ENCODE measurements around the gene PLS1.
A peak's percentile ranks its signal among the peaks of the same experiment; 100 is the strongest.

PLS1 gene

GRCh38 chr3:142638291-142638690 is 42.1 kb downstream of the PLS1 start:
- DNase-seq (ENCODE audit: low spot score), result no peak

- no peak for DNase-seq (ENCODE audit: low spot score)
These were observed 45.3 kb downstream of the PLS1 start for GRCh38 chr3:142641504-142641903.

GRCh38 chr3:142642956-142643355 is 46.8 kb downstream of the PLS1 start:
- no peak for DNase-seq (ENCODE audit: low spot score)

- no peak for DNase-seq (ENCODE audit: low spot score)
These were observed 48.3 kb downstream of the PLS1 start for GRCh38 chr3:142644502-142644901.

GRCh38 chr3:142645236-142645793 is 49.1 kb downstream of the PLS1 start:
- peak; percentile 62 for DNase-seq (ENCODE audit: low spot score)

- no peak for DNase-seq (ENCODE audit: low spot score)
These were observed 50.0 kb downstream of the PLS1 start for GRCh38 chr3:142646020-142646785.

GRCh38 chr3:142647856-142648255 is 51.7 kb downstream of the PLS1 start:
- DNase-seq (ENCODE audit: low spot score), result no peak

- no peak for DNase-seq (ENCODE audit: low spot score)
These were observed 52.8 kb downstream of the PLS1 start for GRCh38 chr3:142648950-142649349.

GRCh38 chr3:142650001-142650693 is 54.0 kb downstream of the PLS1 start:
- DNase-seq (ENCODE audit: low spot score), result no peak

- no peak for DNase-seq (ENCODE audit: low spot score)
These were observed 55.5 kb downstream of the PLS1 start for GRCh38 chr3:142651711-142652110.

GRCh38 chr3:142652826-142653292 is 56.7 kb downstream of the PLS1 start:
- DNase-seq (ENCODE audit: low spot score), result no peak

GRCh38 chr3:142656575-142656974 is 60.4 kb downstream of the PLS1 start:
- no peak for DNase-seq (ENCODE audit: low spot score)

GRCh38 chr3:142657033-142657432 is 60.8 kb downstream of the PLS1 start:
- no peak for DNase-seq (ENCODE audit: low spot score)

- DNase-seq (ENCODE audit: low spot score), result no peak
These were observed 64.2 kb downstream of the PLS1 start for GRCh38 chr3:142660383-142660782.

- no peak for DNase-seq (ENCODE audit: low spot score)
These were observed 64.7 kb downstream of the PLS1 start for GRCh38 chr3:142660893-142661292.

GRCh38 chr3:142663865-142664264 is 67.7 kb downstream of the PLS1 start:
- DNase-seq (ENCODE audit: low spot score), result no peak

GRCh38 chr3:142664311-142664710 is 68.1 kb downstream of the PLS1 start:
- no peak for DNase-seq (ENCODE audit: low spot score)

GRCh38 chr3:142664819-142665218 is 68.6 kb downstream of the PLS1 start:
- DNase-seq (ENCODE audit: low spot score), result no peak

GRCh38 chr3:142670120-142670519 is 73.9 kb downstream of the PLS1 start:
- no peak for DNase-seq (ENCODE audit: low spot score)

- DNase-seq (ENCODE audit: low spot score), result no peak
These were observed 80.0 kb downstream of the PLS1 start for GRCh38 chr3:142676151-142676550.

GRCh38 chr3:142680710-142681109 is 84.5 kb downstream of the PLS1 start:
- no peak for DNase-seq (ENCODE audit: low spot score)

GRCh38 chr3:142690613-142691012 is 94.4 kb downstream of the PLS1 start:
- no peak for DNase-seq (ENCODE audit: low spot score)

GRCh38 chr3:142691527-142691926 is 95.3 kb downstream of the PLS1 start:
- no peak for DNase-seq (ENCODE audit: low spot score)

All from kidney capillary endothelial cell (primary cell).